Gastrocnemius medialis (tissue), 4 donors: ENCODE results near the gene ZNF716.

ENCODE experiments used
- POLR2A ChIP-seq, 2 donors: fragments of 450-650 bp; IDR thresholded peaks; one replicate each; pipeline ENCODE4 v1.6.1; 2017; ENCODE audit warnings: antibody characterized with exemption in 2 of 2, mild to moderate bottlenecking in 2 of 2, moderate library complexity in 2 of 2
- TF ChIP-seq, protein P1 (sequence below), 5 experiments: fragments of 450-650 bp in 3 of 5; fragments of 200-600 bp in 2 of 5; sonication (generic) in 2 of 5; IDR thresholded peaks in 4 of 5; conservative IDR thresholded peaks in 1 of 5; 1 replicate in 4 of 5; 2 replicates in 1 of 5; pipeline ENCODE4 v1.5.1; 2016 to 2019; ENCODE audit warnings: antibody characterized with exemption in 5 of 5, mild to moderate bottlenecking in 3 of 5, moderate library complexity in 3 of 5

DNA sequence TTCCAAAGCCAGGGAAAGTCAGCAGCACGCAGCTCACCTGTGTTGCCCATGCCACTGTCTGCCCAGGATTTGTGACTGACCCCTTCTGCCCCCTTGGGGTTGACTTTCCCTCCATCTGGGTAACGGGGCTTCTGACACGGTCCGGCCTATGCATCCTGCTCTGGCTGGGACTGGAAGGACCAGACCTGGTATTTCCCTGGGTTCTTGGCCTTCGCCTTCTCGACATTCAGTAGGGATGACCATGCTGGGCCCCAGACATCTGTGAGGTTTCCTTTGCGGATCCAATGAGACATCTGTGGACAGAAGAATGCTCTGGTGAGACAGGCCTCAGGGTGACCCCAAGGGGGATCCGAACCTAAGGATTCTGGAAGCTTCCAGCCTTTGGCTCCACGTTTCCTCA is 34.2 kb upstream of the ZNF716 start:
- TF ChIP-seq, protein P1, sequence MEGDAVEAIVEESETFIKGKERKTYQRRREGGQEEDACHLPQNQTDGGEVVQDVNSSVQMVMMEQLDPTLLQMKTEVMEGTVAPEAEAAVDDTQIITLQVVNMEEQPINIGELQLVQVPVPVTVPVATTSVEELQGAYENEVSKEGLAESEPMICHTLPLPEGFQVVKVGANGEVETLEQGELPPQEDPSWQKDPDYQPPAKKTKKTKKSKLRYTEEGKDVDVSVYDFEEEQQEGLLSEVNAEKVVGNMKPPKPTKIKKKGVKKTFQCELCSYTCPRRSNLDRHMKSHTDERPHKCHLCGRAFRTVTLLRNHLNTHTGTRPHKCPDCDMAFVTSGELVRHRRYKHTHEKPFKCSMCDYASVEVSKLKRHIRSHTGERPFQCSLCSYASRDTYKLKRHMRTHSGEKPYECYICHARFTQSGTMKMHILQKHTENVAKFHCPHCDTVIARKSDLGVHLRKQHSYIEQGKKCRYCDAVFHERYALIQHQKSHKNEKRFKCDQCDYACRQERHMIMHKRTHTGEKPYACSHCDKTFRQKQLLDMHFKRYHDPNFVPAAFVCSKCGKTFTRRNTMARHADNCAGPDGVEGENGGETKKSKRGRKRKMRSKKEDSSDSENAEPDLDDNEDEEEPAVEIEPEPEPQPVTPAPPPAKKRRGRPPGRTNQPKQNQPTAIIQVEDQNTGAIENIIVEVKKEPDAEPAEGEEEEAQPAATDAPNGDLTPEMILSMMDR (IDR thresholded peaks at IDR 0.05 in 4 of 5, conservative IDR thresholded peaks at IDR 0.05 in 1 of 5), result no peak
- no peak for TF ChIP-seq POLR2A (IDR thresholded peaks at IDR 0.05)
